Dedifferentiated amniotic fluid mesenchymal stem cell (primary cell): Measurements from ENCODE around the gene SMIM22.
A peak's percentile ranks its signal among the peaks of the same experiment; 100 is the strongest.

Experiments used
- DNase-seq: peaks from one replicate; pipeline ENCODE4 v3.0.0-alpha.2; 2016; ENCODE audit errors: extremely low spot score

Gene SMIM22

DNA sequence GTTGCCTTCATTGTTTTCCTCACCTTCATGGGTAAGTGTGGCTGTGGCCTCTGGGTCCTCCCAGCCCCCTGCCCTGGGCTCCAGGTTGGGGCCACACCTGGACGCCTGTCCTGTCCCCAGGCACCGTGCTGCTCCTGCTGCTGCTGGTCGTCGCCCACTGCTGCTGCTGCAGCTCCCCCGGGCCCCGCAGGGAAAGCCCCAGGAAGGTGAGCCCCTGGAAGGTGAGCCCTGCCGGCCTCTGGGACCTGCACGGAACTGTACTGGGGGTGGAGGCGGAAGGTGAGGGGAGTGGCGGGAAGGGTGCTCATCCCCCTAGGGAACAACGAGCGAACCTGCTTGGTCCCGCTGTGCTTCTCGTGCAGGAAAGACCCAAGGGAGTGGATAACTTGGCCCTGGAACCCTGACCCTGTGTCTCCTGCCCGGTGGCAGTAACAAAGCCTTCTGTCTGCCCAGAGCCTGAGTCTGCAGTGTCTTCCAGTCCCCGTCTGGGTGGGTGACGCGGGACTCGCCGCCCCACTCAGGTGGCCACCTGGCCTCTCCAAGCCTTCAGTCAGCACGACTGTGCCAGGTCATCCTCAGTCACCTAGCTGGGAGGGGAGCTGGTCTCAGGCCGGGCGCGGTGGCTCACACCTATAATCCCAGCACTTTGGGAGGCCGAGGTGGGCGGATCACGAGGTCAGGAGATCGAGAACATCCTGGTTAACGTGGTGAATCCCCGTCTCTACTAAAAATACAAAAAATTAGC is 831 bp downstream of the SMIM22 start:
- no peak for DNase-seq

- no peak for DNase-seq
Measured at GRCh38 chr16:4796982-4797804, 2.0 kb downstream of the SMIM22 start.

DNA sequence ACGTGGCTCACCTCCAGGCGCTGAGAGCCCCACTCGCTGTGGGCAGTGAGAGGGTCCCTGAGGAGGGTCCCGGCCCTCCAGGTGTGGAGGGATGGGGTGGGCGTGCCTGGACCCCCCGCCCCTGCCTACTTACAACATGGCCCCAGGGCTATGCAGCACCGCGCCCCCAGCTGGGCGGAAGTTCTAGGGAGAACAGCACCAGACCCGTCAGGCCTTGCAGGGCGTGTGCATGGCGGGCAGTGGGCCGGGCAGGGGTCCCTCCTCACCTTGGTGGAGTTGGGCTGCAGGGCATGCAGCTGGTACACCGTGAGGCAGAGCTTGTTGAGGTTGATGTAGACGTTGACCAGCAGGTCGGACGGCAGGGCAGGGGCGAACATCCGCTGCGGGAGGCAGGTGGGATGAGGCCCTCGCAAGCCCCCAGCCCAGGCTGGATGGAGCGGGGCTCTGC is 2.7 kb downstream of the SMIM22 start:
- DNase-seq: no peak

DNA sequence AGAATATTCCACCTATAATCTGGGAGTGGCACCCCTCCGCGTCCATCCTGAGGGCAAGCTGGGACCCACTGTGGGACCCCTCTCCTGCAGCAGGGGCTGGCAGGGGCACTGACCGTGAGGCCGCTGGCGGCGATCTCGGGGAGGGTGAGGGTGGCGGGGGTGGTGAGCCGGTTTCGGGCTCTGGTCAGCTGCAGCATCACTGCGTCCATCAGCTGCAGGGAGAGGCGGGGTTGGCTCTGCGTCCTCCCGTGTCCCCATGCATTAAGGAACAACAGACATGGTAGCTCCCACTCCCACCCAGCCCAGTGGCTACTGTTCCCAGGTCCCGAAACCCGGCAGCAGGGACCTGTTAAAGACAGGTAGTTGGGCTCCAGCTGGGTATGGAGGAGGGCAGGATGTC is 3.3 kb downstream of the SMIM22 start:
- no peak for DNase-seq

- DNase-seq: no peak
Measured at GRCh38 chr16:4799171-4799855, 4.1 kb downstream of the SMIM22 start.

GRCh38 chr16:4800290-4801041 is 5.3 kb downstream of the SMIM22 start:
- DNase-seq: no peak

GRCh38 chr16:4801051-4801961 is 6.1 kb downstream of the SMIM22 start:
- no peak for DNase-seq

DNA sequence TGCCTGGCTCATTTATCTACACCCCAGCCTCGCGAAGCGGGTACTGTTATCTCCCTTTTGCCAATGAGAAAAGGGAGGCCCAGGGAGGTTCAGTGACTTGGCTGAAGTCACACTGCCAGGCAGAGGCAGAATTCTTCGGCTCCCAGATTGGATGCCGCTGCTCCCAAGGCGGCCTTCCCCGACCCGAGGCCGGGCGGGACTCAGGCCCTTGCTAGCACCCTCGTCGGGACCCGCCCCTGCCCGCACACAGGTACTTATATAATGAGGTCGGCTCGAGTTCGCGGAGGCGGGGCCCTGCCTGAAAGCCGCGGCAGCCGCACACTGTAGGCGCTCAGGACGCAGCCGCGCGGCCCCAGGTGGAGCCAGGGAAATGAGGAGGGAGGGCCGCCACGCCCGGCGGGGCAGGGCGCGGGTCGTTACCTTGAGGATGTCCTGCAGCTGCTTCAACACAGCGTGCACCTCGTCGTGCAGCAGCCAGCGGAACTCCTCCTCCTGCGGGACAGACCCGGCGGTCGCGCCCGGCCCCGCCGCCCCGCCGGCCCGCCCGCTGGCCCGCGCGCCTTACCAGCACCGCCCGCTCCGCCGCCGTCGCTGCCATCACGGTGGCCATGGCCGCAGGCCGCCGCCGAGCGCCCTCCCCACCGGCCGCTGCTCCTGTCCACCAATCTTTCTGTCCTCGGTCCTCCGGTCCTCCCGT is 6.9 kb downstream of the SMIM22 start, which contains the start of gene ROGDI:
ROGDI (minus strand) TSS at position 672 of the 697 bp plus-strand sequence; CDS start at position 610, 62 bp downstream.
- DNase-seq: peak; percentile 16

DNA sequence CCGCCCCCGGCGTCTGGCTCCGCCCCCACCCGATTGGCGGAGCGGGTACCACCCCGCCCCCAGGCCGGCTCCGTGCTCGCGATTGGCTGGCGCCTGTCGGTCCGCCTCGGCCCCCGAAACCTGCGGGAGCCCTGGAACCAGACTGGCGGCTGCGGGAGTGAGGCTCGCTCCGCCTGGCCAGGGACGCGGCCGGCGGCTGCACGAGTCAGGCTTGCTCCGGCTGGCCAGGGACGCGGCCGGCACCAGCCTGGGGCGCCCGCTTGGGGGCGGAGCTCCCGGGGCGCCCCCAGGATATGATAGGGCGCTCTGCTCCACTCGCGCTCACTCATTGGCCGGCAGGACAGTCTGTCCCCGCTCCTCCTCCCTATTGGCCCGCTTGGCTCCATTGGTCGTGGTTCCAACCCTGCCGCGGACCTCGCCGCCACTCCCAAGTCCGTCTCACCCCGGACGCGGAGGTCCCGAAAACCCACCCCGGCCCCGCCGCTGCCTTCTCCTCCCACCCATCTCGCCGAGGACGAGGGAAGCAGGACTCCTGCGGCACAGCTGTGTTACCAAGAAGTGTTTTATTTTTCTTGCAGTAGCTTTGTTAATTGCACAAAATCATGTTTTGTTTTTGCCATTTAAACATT is 7.6 kb downstream of the SMIM22 start:
- DNase-seq: peak; percentile 90

- no peak for DNase-seq
Measured at GRCh38 chr16:4803401-4803844, 8.3 kb downstream of the SMIM22 start.

- DNase-seq: no peak
Measured at GRCh38 chr16:4803898-4804762, 9.0 kb downstream of the SMIM22 start.

- no peak for DNase-seq
Measured at GRCh38 chr16:4805231-4805630, 10.1 kb downstream of the SMIM22 start.

GRCh38 chr16:4806280-4806679 is 11.1 kb downstream of the SMIM22 start:
- DNase-seq: no peak

GRCh38 chr16:4811242-4811641 is 16.1 kb downstream of the SMIM22 start:
- DNase-seq: no peak

DNA sequence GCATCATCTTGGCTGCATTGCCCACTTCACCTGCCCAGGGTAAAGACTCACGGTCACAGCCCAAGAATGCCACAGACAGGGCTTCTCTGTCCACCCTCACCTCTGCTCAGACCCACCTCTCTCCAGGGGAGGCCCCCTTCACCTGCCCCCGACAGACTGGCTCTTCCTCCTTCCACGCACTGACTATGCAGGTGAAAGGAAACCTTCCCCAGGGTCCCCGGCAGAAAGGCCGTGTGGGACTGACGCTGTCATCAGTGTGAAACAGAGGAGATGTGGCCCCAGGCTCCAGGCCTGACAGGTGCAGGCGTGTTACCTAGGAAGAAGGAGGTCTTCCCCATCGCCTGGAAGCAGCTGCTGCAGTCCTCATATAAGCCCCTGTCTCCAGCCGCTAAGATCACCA is 16.6 kb downstream of the SMIM22 start:
- DNase-seq: no peak

DNA sequence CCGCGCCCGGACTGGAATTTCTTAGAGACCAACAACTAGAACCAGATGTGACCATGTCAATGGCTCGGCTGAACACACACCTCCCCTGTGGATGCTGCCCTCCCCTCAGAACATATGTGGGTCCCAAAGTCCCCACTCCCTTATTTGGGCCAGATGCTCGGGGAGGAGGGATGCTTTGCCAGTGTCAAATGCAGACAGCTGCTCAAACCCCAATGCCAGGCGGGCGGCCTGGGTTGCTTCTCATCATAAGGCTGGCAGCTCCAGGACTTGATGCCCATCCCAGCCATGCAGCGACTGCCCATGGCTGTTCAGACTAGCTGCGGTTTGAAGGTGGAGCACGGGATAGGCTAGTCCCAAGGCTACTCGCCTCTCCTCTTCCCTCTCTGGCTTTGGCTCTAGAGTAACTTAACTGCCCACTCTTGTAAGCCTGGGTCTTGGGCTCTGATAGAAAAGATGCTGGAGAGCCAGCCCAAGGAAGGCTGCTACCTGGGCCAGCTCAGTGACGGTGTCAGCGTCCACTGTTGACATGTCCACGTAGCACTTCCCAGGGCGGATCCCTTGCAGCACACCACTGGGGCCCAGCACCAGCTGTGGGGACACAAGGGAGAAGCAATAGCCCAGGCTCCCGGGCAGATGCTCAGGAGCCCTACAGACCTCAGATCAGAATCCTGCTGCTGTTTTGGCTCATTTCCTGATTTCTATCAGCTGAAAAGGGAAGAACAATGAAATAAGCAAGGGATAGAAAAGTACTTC is 18.3 kb downstream of the SMIM22 start:
- no peak for DNase-seq

DNA sequence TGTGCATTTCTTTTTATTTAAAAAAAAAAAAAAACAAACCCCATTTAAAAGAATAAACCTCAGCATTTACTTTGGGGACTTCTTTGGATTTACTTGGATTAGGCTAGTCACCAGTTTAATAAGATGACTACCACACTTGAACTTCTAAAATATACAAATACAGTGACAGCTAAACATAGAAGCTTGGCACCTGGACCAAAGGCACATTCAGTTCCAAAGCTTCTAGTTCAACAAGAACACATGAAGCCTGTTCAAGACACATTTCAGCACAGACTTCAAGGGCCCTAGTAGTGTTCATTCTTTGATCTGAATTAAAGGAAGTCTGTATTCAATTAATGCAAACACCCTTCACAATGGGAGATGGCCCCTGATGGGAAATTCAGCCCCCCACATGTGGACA is 18.9 kb downstream of the SMIM22 start:
- no peak for DNase-seq
